Fibroblast of pulmonary artery (primary cell): ENCODE results near the gene CNOT2.

Experiments
- DNase-seq: peaks from one replicate; pipeline ENCODE4 v3.0.0-alpha.2; 2010; ENCODE audit warnings: low read depth
- H3K4me3 ChIP-seq: replicated peaks from 2 replicates; pipeline ENCODE4 v1.5.1; 2011; ENCODE audit warnings: low read depth, mild to moderate bottlenecking, control low read depth, low read length, moderate library complexity
- TF ChIP-seq, protein P1 (sequence below): IDR thresholded peaks from 2 replicates; pipeline ENCODE4 v1.5.1; 2011; ENCODE audit warnings: mild to moderate bottlenecking, control low read depth, low read length, inconsistent platforms; ENCODE audit errors: missing control alignments

The CNOT2 gene

DNA sequence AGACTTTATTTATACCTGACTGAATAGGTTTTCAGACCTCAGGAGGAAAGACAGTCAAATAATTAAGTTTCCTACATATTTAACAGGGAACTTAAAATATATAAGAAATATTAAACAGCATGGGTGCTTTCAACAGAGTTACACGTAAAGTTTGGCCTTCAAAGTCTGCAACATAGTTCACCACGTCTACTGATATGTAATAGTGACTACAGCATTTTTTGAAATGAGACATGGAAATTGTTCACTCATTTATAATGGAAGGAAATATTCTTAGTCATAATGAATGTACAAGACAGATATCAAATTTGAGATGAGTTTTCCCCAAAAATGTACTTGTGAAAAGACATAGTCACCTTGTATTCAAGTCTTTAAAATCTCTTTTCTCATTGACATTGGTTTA is 66.1 kb downstream of the CNOT2 start:
- TF ChIP-seq, protein P1, sequence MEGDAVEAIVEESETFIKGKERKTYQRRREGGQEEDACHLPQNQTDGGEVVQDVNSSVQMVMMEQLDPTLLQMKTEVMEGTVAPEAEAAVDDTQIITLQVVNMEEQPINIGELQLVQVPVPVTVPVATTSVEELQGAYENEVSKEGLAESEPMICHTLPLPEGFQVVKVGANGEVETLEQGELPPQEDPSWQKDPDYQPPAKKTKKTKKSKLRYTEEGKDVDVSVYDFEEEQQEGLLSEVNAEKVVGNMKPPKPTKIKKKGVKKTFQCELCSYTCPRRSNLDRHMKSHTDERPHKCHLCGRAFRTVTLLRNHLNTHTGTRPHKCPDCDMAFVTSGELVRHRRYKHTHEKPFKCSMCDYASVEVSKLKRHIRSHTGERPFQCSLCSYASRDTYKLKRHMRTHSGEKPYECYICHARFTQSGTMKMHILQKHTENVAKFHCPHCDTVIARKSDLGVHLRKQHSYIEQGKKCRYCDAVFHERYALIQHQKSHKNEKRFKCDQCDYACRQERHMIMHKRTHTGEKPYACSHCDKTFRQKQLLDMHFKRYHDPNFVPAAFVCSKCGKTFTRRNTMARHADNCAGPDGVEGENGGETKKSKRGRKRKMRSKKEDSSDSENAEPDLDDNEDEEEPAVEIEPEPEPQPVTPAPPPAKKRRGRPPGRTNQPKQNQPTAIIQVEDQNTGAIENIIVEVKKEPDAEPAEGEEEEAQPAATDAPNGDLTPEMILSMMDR, result no peak
- H3K4me3 ChIP-seq, result no peak overlapping the region
- DNase-seq, result peak; percentile 12

DNA sequence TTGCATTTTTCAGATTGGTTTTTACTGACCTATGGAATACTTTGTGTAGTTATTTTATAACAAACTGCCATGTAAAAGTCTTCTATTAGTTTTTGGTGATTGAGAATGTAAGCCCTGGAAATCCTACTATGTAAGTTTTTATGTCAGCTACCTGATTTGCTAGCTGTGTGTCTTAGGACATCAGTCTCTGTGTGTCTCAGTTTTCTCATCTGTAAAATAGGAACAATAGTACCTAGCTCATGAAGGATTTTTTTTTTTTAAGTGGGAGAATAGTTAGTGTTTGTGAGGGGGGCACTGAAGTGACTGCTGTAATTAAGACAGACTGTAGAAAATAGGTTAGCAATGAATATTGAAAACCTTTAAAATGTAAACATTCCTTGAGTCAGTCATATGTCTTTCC is 70.9 kb downstream of the CNOT2 start:
- no peak overlapping the region for H3K4me3 ChIP-seq
- no peak for DNase-seq
- TF ChIP-seq, protein P1, result no peak

DNA sequence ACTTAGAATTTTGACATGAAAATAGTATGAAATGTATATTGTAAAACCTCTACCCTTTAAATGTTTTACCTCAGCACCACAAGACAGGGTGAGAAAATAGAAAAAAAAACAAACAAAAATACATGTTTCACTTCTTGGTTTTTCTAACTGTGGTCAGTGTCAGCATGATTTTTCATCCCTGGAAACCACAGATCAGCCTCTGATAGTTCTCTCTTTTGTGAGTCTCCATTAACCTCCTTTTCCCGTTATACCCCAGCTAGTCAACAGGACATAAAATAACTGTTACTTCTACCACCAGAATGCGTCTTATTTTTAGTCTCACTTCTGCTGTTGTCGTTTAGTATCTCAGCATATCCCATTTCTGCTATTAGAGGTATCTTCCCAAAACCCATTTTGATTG is 74.5 kb downstream of the CNOT2 start:
- TF ChIP-seq, protein P1, result no peak
- H3K4me3 ChIP-seq, result no peak overlapping the region
- DNase-seq, result no peak

DNA sequence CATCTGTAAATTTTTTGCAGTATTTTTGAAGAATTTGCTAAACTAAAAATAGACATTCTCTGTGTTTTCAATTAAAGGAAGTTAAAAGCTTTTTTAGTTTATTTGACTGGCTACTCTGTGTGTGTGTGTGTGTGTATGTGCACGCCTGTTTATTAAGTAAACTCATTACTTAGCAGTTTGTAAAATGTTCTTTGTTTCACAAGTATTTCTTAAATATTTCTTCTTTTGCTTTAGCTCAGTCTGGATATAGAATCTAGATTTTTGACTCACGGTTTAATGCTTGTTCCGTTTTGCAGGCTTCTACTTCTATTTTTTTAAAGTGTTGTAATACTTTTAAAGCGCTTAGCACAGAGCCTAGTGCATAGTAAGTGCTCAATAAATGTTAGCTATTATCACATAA is 76.4 kb downstream of the CNOT2 start:
- DNase-seq, result no peak
- TF ChIP-seq, protein P1, result no peak

DNA sequence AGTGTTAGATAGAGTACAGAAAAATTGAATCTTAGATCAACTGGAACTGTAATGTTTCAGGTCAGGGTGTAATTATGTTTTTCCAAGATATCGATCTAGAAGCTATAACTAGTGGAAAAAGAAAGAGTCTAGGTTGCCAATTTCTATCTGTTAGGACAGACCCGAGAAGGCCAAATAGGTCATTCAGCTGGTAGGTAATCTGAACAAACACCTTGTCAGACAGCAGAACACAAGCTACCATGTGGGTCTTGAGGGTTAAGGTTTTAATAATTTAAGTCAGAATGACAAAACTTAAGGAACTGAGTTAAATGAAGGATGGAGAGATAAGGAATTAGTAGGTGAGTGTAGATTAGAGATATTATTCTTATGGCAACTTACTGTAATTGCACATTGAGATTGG is 78.0 kb downstream of the CNOT2 start:
- DNase-seq, result no peak
- no peak overlapping the region for H3K4me3 ChIP-seq
- TF ChIP-seq, protein P1, result no peak

More for the DNA sequence above, 76.4 kb downstream of the CNOT2 start:
- H3K4me3 ChIP-seq, result no peak overlapping the region

DNA sequence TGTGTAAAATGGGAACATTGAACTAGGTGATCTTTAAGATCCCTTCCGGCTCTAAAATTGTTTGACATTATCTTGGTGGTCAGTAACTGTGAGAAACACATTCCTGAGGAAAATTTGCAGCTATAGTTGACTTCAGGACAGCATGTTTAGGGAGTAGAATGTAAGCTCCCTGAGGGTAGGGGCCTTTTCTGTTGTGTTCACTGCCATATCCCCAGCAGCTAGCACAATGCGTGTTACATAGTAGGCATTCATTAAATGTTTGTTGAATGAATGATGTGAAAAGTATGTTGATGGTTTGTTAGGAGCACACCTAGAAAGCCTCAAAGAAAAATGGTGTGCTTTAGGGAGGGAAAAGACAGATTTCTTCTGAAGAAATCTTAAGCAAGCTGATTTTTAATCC is 84.3 kb downstream of the CNOT2 start:
- DNase-seq, result no peak
- no peak overlapping the region for H3K4me3 ChIP-seq
- TF ChIP-seq, protein P1, result no peak

DNA sequence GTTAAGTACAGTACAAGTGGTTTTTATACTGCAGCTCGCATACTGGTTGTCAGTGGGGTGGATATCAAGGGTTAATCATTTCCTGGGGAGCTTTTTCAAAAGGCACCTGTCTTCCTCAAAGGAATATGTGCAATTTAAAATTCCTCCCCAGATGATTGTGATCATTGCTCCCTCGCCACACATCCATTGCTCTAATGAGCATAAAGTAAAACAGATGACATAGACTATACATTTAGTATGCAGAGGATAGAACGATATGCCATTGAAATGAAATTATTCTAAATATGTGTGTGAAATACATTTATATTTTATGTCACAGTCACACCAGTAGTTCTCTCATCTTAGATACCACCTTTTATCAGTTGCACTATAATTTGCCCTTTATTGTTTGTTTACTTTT is 86.5 kb downstream of the CNOT2 start:
- TF ChIP-seq, protein P1, result no peak
- no peak overlapping the region for H3K4me3 ChIP-seq
- no peak for DNase-seq
